ENCODE measurements around the gene TTC28.
"Not testable (repeated sequence)": the region's sequence is repeated elsewhere in the genome, so short reads cannot be mapped to it uniquely, and the experiment has no call there.

The TTC28 gene

GRCh38 chr22:28521451-28521850, 158.2 kb downstream of the TTC28 start:
- ChIA-PET CTCF (interaction anchor here (0.8 to 1.6 kb wide), 3 partner anchors 13 to 519 kb away, joined by 3 read pairs; no protein-coding TSS in a partner anchor), POLR2A (no interaction called here)
- DNase-seq (ENCODE audit: extremely low spot score) = no peak
- no peak for TF ChIP-seq CTCF (IDR thresholded peaks at IDR 0.05; ENCODE audit: control extremely low read depth, extremely low read depth, low read depth, missing control alignments)

DNA sequence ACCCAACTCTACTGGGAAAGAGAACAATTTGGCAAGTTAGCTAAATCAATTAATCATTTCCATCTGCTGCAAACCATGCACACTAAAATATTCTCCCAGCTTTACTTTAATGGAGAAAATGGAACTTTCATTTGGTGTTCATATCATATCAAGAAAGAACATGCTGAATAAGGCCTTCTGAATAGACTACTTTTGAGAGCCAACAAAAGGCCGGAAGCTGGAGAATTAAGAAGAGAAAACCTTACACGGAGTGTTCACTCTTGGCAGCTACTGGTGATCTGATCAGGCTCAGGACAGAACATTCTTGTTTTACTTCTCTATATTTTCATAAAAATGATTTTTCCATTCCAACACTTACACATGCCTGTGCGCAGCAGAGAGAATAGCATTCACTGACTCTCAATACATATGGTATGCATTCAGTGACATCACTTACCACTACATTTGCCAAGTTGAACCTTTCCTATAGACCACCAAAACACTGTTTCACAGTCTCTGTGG, 165.3 kb downstream of the TTC28 start:
- DNase-seq (ENCODE audit: extremely low spot score) = no peak
- no peak for TF ChIP-seq CTCF (IDR thresholded peaks at IDR 0.05; ENCODE audit: control extremely low read depth, extremely low read depth, low read depth, missing control alignments)
- CTCF ChIA-PET = no interaction called here
- POLR2A ChIA-PET = no interaction called here

- DNase-seq (ENCODE audit: extremely low spot score); POLR2A ChIA-PET: not testable (repeated sequence)
- CTCF ChIA-PET = interaction anchor here (1.5 kb wide), 1 partner anchor 26 kb away, joined by 4 read pairs; no protein-coding TSS in a partner anchor
These were observed 167.3 kb downstream of the TTC28 start for GRCh38 chr22:28512387-28512786.

- ChIA-PET POLR2A (interaction anchor here (0.7 kb wide), 1 partner anchor 456 kb away, joined by 3 read pairs; no protein-coding TSS in a partner anchor), CTCF (interaction anchor here (0.7 to 1.9 kb wide), 4 partner anchors 12 to 488 kb away, joined by 3 to 6 read pairs (median 4); no protein-coding TSS in a partner anchor)
- DNase-seq (ENCODE audit: extremely low spot score) = no peak
- TF ChIP-seq CTCF (IDR thresholded peaks at IDR 0.05; ENCODE audit: control extremely low read depth, extremely low read depth, low read depth, missing control alignments) = no peak
These were observed 171.7 kb downstream of the TTC28 start for GRCh38 chr22:28507896-28508295.

DNA sequence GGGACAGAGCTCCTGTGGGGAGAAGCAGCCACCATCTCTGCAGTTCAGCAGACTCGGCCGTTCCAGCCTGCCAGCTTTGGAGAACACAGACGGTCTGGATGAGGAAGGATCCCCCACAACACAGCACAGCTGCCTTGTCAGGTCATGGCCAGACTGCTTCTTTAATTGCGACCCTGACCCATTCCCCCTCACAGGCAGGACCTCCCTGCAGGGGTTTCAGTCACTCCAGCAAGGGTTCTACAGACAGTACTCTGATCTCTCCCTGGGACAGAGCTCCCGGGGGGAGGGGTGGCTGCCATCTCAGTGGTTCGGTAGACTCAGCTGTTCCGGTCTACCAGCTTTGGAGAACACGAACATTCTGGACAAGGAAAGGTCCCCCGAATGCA, 173.5 kb downstream of the TTC28 start:
- no peak for TF ChIP-seq CTCF (IDR thresholded peaks at IDR 0.05; ENCODE audit: control extremely low read depth, extremely low read depth, low read depth, missing control alignments)
- no peak for DNase-seq (ENCODE audit: extremely low spot score)
- ChIA-PET POLR2A (no interaction called here), CTCF (interaction anchor here (0.8 kb wide), 1 partner anchor 11 kb away, joined by 3 read pairs; no protein-coding TSS in a partner anchor)

GRCh38 chr22:28505416-28506149, 174.1 kb downstream of the TTC28 start:
- no peak for TF ChIP-seq CTCF (IDR thresholded peaks at IDR 0.05; ENCODE audit: control extremely low read depth, extremely low read depth, low read depth, missing control alignments)
- ChIA-PET POLR2A (no interaction called here), CTCF (interaction anchor here (0.8 to 1.6 kb wide), 2 partner anchors 11 kb away, joined by 3 read pairs; no protein-coding TSS in a partner anchor)
- DNase-seq (ENCODE audit: extremely low spot score) = no peak

- no peak for TF ChIP-seq CTCF (IDR thresholded peaks at IDR 0.05; ENCODE audit: control extremely low read depth, extremely low read depth, low read depth, missing control alignments)
- DNase-seq (ENCODE audit: extremely low spot score) = no peak
- ChIA-PET POLR2A (no interaction called here), CTCF (no interaction called here)
These were observed 179.6 kb downstream of the TTC28 start for GRCh38 chr22:28500006-28500405.

Data from GM10248 (cell line).